Prostate gland (tissue), 2 donors: ENCODE measurements around the gene LOXL4.

ENCODE experiments used
- CTCF ChIP-seq, 4 experiments: fragments of 200-600 bp in 2 of 4; fragments of 450-650 bp in 2 of 4; sonication (generic) in 2 of 4; IDR thresholded peaks; 1 replicate in 3 of 4; 2 replicates in 1 of 4; pipeline ENCODE4 v1.5.1; 2016 to 2019; ENCODE audit warnings: antibody characterized with exemption in 4 of 4, mild to moderate bottlenecking in 2 of 4, moderate library complexity in 2 of 4
- POLR2A ChIP-seq: fragments of 450-650 bp; IDR thresholded peaks from one replicate; pipeline ENCODE4 v1.6.1; 2016; ENCODE audit warnings: antibody characterized with exemption, mild to moderate bottlenecking
- POLR2AphosphoS5 ChIP-seq: sonication (generic); formaldehyde crosslinking; IDR thresholded peaks from one replicate; pipeline ENCODE4 v1.6.1; 2017; ENCODE audit warnings: antibody characterized with exemption

GRCh38 chr10:98208925-98209324 lies 59.1 kb downstream of the LOXL4 start:
- no peak for TF ChIP-seq CTCF (IDR thresholded peaks at IDR 0.05)
- TF ChIP-seq POLR2A: no peak
- no peak for TF ChIP-seq POLR2AphosphoS5
